Lower leg skin (tissue), 3 donors: ENCODE results near the gene SLC34A1.

Experiments used
- CTCF ChIP-seq, 3 donors: fragments of 450-650 bp; IDR thresholded peaks; one replicate each; pipeline ENCODE4 v1.5.1; 2016; ENCODE audit warnings: antibody characterized with exemption in 3 of 3, mild to moderate bottlenecking in 3 of 3, moderate library complexity in 2 of 3
- POLR2A ChIP-seq, 2 donors: fragments of 450-650 bp; IDR thresholded peaks; one replicate each; pipeline ENCODE4 v1.6.1; 2016 to 2017; ENCODE audit warnings: antibody characterized with exemption in 2 of 2, mild to moderate bottlenecking in 1 of 2, moderate library complexity in 1 of 2

- no peak for TF ChIP-seq CTCF (IDR thresholded peaks at IDR 0.05)
- no peak for TF ChIP-seq POLR2A (IDR thresholded peaks at IDR 0.05)
Measured at GRCh38 chr5:177419046-177419445, 34.8 kb downstream of the SLC34A1 start.
